Measurements from ENCODE around the gene TAF1B.

Gene TAF1B

DNA sequence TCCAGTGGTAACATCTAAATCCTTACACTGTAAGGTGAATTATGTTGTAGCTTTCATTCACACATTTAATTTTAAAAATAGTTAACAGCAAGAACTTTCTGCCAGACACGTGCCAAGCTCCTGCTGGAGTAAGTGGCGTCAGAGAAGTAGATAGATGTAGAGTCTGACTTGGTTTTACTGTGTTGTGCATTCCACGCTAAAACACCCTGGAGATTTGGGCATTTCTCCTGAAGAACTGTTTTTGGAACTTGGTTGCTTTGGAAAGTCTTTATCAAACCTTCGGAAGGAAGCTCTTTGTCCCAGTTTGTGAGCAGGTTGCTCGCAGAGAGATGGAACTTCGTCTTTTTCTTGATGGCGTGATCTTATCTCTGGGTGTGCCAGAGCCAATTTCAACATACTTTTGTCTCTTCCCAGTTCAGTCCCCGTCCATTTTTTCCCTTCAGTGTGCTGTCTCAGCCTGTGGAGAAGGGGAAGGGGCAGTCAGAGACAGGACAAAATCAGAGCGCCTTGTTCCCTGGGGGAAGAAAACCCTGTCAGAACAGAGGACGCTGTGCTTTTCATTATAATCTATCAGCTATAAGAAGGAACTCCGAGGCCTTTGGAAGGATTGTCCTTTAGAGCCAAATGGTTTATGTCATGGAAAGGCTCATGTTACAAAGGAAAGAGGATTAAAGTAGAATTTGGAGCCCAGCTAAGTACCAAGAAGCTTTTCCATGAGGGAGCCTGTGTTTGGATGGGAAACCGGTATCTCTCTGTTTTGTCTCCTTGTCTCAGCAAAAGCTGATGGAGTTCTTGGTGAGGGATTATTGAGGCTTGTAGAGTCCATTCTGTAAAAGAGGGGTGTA, 127.1 kb downstream of the TAF1B start:
- DNase-seq, result no peak

DNA sequence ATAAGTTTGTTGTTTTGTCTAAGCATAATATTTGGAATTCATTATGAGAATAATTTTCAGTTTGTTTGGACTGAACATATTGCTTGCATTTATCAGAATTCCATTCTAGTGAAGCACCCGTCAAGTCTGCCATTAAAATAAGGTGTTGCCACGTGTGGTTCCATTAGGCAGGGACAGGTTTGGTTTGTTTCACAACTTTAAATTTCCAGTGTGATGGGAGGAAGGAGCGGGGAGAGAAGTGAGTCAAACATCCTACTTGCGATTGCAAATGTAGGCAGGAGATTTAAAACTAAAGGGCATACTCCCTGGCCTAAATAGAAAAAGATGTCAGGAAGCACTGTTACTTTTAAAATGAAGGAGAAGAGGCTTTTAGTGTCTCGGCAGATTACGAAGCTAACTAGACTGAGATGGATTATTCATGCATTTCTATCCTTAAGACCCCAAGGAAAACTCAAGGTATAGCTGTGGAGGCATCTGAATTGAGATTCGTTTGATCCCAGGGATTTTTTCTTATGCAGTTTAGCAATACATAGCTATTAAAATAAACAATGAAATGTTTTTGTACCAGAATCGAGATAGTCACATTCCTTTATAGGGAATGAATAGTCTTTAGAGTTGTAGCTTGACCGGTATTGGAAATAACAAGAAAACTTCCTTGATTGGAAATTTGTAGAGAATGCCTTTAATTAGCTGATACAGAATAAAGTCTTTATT, 128.0 kb downstream of the TAF1B start:
- DNase-seq, result no peak

DNA sequence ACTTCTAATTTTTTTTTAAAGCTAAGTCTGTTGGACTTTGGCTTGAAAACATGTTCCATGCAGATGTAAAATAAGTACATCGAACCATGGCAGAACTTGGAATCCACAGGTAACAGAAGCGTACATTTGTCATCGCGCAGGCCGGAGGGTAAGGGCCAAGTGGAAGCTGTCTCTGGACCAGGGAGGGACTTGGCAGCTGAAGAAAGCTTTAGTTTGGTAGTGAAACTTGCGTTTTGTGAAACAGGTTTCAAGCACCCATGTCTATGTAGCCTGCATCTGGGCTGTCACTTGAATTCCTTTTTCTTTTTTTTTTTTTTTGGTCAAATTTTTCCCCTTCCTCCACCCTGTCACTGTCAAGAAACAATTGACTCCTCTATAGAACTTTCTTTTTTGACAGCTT, 128.6 kb downstream of the TAF1B start:
- no peak for DNase-seq

DNA sequence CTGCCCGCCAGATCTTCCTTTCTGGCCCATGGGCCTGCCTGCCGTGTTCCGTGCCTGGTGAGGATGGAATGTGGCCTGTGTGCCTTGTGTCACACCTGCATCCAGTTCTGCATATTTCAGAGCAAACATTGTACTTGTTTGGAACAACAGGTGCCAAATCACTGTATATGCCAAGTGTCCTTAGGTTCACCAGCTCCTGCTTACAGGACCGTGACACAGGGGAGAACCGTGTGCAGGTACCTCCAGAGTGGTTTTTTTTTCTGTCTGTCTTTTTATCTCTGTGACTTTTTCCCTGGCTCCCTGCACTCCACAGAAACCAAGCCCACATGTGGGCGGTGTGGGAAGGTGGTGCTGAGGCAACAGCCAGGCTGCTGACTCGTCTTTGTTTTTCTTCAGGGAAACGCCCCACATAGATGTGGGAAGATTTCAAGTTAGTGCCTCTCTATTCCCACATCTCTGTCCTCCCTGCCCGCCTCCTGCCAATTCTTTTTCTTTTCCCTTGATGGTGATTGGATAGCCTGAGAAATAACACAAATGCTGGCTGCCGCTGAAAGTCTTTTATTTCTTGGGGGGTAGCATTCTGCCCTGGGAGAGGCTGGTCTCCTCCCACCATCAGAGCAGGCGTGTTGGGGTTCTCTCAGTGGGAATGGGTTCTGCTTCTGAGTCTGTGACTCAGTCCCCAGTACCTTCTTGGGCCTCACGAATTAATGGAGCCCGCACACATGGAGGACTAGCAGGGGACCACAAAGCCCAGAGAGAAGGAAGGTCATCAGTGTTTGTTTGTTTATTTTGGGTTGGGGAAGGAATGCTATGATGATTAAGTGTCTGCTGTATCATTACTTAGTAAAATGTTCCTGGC, 129.6 kb downstream of the TAF1B start:
- DNase-seq, result no peak

DNA sequence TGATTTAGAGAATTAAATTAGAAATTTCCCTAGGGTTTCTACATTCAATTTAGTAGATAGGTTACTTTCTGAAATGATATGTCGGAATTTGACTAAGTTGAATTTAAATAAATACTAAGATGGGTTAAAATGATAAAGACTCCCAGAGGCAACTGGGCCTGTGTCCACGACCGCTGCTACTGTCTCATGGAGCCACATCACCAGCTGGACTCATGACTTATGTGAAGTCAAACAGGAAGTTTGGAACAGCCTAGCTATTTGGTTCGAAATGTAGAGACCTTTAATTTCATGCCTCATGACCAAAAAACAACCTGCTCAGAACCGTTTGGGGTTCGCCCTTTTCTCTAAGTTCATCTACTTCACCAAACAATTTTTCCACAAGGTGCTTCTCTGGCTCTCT, 130.4 kb downstream of the TAF1B start:
- no peak for DNase-seq

DNA sequence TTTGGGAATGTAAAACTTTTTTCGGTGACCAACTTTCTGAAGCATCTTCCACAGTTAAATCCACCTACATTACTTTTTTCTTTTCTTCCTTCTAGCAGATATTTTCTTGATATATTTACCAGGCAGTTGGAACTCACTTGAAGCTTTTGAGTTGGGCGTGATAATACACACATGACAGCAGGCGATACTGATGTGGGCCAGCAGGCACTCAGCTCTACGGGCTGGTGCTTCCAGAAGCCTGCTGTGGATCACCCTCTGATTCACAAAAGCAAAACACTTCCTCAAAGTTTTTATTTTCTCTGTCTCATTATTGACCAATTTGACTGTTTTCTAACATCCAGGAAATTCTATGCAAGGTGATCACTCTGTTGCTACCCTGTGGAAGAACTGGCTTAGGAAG, 131.1 kb downstream of the TAF1B start:
- no peak for DNase-seq

DNA sequence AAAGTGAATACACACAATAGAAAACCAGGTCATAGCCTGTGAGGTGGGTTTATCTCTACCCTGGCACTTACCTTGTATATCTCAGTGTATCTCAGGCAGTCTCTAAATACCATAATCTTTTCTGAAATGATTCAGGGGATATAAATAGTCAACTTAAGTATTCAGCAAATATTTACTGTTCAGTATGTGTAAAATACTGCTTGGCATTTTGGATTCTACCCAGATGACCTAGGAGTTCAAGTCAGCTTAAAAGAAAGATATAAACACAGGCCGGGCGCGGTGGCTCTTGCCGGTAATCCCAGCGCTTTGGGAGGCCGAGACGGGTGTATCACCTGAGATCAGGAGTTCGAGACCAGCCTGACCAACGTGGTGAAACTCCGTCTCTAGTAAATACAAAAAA, 132.1 kb downstream of the TAF1B start:
- peak; percentile 45 for DNase-seq

DNA sequence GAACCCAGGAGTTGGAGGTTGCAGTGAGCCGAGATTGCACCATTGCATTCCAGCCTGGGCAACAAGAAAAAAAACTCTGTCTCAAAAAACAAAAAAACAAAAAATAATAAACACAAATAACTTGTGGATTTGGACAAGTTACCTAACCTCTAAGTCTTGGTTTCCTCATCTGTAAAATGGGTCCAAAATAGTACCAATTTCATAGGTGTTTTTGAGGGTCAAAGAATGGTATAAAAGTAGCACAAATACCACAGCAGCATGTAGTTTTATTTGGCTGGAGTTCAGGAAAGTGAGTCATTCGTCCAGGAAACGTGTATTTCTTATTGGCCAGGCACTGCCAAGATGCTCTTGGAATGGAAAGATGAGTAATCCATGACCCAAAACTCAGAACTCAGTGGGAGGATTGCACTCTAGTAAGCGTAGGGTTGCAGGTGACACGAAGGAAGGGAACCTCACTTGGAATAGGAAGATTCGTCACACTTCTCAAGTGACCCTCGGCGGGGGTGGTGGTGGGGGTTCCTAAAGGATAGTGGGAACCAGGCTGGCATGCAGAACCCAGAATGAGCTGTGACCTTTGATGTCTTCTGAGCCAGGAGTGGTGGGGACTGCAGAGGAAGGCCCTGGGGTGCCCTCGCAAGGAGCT, 132.7 kb downstream of the TAF1B start:
- DNase-seq, result no peak

DNA sequence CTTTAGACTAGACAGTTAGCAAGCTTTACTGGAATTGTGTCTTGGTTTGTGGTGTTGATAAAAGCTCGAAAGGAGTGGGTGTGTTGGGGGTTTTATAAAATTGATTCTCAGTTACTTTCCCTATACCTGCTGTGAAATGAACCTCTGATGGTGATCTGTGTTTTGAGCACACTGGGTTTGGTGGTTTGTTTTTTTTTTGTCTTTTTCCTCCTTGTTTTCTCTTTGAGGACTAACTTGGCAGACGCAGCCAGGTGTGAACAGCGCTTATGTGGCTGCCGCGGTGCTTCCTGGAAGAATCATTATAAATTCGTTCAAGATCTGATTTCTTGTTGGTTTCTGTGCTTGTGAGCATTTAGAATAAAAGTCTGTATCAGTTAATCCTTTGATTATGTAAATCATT, 136.7 kb downstream of the TAF1B start:
- DNase-seq, result no peak

DNA sequence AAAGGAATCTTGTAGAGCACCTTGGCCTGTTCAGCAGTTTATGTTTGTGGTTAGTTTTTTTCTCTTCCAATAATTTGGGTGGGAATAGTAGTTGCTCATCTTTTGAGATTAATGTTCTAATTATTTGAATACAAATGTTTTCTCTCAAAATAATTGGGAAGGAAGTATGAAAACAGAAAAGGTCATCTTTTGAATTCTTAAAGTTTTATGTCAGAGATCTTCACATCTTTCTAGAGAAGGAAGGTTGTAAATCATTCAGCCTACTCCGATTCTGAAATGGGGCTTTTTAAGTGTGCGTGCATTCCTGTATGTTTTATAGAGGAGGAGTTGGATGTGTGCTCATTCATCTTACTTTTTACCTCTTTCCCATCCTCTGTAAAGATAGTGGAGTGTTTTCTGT, 137.2 kb downstream of the TAF1B start:
- no peak for DNase-seq

DNA sequence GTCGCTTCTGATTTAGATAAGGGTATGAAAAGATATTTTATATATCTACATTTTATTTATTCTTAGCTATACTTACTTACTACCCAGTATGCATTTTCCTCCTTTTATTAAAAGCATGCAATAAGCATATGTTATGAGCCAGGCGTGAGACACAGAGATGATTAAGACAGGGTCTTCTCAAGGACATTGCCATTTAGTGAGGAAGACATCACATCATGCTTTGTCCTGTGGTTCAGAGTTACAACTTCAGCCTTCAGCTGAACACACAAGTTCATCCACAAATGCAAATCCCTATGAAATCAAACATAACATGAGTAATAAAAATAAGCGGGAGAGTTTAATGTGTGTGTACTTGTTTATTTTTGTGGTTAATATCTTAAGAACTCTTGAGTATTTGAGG, 138.4 kb downstream of the TAF1B start:
- no peak for DNase-seq

DNA sequence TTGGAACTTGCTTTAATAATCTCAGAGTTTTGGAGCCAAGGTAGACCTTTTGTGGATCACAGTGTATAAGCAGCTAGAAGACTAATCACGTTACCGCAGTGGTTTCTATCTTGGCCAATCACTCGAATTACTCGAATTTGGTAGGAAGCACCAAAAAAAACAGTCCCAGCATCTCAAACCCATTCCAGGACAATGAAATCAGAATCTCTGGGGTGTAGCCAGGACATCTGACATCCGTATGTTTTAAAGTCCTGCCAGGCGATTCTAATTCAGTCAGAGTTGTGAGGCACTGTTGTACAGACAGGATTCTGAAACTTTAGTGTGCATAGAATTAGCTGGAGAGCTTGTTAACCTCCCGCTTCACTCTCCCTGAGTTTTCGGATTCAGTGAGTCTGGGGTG, 139.0 kb downstream of the TAF1B start:
- no peak for DNase-seq

DNA sequence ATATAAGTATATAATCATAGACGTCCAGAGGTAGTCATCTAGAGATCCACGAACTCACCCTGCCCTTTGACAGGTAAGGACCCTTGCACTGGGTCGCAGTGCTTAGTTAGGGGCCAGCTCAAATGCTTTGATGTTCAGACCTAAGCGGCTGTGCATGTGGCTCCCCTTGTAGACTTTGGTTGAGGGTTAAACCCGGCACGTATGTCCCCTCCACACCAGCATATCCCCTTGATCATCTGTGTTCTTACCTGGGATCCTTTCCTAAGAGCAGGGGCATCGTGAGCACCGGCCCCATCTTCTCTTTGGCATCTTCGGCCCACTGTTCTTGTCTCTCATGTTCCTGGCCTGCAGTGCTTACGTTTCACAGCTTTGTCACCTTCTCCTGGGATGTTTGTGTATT, 139.6 kb downstream of the TAF1B start:
- no peak for DNase-seq

DNA sequence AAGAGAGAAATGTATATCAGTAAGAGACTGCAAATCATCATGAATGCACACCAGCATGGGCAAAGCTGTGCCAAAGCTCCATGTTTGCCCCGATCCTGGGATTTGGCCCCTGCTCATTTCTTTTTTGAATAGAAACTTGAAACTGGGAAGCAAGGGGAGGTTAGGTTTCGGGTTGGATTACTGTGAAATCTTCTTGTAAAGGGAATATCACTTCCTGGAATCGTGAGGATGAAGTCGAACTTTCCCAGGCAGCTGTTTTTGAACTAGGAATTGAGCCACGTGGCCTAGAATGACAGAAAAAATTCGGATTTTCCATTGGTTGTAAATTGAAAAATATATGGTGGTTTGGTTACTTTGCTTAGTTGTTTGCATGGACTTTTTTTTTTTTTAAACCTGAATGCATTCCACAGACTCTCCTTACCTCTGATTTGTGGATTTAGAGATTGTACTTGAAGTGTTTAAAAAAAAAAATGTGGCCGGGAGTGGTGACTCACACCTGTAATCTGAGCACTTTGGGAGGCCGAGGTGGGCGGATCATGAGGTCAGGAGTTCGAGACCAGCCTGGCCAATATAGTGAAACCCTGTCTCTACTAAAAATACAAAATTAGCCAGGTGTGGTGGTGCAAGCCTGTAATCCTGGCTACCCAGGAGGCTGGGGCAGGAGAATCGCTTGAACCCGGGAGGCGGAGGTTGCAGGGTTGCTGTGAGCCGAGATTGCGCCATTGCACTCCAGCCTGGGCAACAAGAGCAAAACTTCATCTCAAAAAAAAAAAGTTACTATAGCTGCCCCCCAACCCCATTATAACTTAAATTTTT, 140.3 kb downstream of the TAF1B start:
- no peak for DNase-seq

Measured in NCI-H2029 treated with DMSO at 0.1 percent for 48 hours (cell line).